Superior temporal gyrus (tissue), 1 donor: ENCODE measurements around the gene PLA1A.

ENCODE experiments used
- DNase-seq: peaks from one replicate; pipeline ENCODE4 v3.0.0-alpha.2; 2016; ENCODE audit errors: extremely low spot score

The PLA1A gene

DNA sequence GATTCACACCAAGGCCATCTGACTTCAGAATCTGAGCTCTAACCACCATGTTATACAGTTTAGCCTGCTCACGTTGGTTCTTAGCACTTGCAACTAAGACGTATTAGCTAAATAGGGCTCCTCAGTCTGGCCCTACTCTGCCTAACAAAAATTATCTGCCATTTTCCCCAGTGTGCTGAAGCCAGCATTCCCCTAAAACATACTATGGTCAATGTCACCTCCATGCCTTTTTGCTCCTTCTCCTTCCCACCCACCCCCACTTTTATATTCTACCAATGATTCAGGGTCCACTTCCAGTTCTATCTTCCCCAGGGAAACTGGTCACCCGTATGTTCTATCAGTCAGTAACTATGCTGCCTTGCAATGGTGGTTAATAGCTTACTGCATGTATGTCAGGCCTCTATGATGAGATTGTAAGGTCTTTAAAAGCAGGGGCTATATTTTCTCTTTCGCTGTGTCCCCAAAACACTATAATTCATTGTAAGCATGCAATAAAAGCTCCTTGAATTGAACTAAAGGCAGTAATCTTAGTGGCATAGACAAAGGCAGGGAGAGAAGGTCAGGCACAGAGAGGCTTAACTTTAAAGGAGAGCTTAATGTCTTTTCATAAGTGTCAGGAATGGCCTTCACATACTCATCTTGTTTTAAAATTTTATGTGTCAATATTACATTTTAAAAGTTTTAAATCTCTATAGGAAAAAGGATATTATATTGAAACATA is 39.4 kb downstream of the PLA1A start:
- DNase-seq, result no peak

DNA sequence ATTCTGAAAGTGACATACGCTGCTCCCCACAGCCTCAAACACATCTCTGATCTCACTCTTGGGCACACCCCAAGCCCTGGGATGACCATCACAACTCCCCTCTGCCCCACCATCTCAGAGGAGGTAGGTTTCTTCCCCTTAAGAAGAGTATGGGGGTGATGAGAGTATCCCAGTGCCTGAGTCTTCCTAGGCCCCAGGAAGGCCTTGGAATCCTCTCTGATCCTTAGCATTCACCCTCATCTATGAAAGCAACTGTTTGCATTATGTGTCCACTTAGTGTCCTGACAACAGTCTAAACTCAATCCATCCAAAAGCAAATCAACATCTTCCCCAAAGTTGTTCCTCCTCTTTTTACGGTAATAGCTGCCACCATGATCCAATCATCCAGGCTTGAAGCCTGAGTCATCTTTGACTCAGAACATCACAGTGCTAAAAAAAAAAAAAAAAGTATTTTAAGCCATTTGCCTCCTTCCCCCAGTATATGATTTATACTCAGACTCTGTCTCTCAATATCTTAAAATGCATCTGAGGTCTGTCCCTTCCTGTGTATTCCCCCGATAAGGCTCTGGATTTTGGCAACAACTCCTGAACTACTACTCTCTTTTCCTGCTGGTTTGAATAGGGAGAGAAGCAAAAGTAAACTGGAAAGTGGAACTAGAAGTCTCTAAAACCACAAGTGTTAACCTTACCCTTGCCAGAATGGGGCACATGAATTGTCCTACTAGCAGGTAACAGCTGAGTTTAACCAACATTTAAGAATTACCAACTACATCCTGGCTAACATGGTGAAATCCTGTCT is 40.2 kb downstream of the PLA1A start:
- no peak for DNase-seq

DNA sequence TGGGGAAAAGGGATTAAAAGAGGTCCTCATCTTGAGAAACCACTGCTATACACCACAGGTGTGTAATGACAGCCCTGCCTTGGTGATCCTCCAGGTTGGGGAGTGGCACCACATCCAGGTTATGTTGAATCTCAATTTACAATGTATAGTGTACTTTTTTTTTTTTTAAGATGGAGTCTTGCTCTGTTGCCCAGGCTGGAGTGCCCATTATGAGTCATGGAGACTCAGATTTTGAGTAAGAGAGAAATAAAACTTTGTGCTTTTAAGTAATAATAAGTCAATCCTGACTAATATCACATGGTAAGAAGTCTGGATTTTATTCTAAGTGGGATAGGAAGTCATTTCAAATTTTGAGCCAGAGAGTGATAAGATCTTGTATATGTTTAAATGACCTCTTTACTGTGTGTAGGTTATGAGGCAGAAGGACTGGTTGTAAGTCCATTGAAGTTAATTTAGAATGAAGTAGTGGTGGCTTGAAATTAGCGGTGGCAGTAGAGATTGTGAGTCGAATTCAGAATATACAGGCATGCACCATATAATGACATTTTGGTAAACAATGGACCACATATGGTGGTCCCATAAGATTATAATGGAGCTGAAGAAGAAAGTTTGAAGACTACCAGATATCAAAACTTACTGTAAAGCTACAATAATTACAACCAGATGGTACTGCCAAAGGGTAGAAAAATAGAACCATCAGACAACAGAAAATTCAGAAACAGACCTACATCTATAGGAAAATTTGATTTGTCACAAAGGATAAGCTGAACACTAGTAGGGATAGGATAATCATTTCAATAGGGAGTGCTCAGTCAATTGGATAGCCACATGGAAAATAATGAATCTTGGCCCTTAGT is 42.0 kb downstream of the PLA1A start:
- DNase-seq, result no peak

DNA sequence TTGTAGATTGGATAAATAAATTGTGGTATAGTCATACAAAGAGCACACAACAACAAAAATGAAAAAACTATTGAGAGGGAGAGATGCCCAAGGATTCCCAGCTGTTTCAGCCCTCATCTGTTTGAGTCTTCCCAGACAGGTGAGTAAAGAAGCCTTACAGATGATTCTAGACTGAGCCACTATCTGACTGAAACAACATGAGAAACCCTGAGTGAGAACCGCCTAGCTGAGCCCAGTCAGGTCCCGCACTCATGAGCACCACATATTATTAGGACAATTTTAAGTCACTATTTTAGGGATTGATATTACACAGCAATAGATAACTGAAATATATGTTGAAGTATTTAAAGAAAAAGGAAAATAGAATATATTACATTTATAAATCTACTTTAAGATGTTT is 43.7 kb downstream of the PLA1A start:
- DNase-seq, result no peak

DNA sequence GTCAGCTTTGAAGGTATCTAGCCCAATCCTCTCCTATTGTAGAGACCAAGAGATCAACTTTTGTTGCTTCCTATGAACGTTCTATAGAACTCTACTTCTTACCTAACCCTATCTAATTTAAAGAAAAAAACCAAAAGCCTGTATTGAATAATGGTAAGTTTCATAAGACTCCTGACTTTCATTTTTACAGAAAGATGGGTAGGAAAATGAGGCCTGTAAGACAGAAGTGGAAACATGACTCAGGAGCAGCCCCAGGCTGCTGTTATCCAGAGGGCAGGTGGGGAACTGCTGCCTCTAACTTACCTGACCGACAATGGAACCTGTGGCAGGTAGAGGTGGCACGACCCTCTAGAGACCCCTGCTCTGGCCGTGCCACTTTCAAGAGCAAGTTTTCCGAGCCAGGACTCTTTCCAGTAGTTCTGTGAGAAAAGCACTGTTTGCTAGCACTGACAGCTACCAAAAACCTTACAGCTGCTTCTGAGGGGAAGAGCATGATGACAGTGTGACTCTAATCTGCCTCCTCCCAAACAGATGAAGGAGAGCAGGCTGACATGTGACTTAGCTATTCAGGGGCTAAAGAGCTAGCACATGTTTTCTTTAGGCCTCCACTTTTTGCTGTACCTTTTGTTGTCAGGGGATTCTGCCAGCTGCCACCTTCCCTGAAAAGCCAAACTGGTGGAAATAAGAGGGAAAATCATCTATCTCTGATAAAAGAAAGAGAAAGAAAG is 45.2 kb downstream of the PLA1A start:
- DNase-seq, result no peak

DNA sequence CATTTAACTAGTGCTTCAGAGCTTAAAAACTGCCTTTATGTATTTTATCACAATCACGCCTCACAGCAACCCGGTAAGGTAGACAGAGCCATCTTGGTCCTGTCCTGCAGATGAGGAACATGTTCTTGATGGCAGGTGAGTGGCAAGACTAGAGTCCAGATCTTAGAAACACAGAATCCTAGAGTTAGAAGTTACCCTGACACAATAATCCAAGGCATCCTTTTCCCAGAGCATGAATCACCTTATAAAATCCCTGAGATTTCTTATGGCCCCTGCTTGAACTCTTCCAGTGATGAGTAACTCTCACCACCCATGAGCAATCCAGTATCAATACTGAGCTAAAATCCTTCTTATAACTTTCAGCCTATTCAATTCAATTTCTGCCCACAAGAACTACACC is 45.8 kb downstream of the PLA1A start:
- no peak for DNase-seq

DNA sequence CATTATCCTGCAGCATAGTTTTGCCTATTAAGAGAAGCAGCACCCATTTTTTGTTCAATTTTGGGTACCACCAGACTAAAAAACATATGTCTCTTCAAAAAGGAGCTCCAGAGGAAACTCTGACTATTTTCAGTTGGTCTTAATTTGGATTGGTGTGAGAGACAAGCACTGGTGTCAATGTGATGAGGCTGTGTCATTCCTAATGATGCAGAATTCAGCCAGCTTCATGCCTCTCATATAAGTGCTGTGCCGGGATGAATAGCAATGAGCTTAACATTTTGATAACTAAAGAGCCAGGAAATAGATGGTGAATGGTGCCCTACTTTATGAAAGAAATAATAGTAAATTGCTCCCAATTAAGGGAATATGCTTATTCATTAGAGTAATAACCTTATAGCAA is 46.8 kb downstream of the PLA1A start:
- no peak for DNase-seq

DNA sequence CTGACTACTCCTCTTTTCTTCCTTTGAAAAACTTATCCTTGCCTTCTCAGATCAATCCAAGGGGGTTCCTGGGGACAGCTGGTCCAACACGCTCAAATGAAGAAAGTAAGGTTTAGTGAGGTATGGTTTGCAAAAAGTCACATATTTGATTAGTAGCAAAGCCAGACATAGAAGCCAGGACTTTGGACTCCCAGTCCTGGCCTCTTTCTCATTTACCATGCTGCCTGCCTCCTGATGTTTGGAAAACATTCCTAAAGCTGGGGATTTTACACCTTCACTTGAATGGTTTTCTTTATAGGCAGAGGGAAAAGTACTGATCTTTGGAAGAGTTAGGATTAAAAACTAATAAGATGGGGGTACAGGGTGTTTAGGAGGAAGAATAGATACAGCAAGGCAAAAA is 48.1 kb downstream of the PLA1A start:
- no peak for DNase-seq

DNA sequence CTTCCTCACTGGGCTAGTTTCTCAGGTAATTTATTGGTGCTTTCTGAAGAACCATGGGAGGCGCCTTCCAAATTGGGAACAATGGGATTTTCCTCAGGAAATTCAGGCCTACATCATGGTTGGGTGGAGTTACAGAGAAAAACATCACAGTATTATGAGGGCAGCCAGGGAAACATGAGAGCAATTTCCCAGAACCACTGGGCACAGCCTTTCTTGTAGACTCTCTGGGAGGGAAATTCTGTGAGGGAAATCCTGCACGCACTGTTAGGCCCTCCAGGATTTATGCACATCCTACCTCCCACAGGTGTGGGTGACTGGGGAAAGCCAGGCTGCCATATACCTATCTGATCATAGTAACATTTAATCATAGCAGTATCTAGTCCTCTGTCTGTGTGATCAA is 49.5 kb downstream of the PLA1A start:
- no peak for DNase-seq

DNA sequence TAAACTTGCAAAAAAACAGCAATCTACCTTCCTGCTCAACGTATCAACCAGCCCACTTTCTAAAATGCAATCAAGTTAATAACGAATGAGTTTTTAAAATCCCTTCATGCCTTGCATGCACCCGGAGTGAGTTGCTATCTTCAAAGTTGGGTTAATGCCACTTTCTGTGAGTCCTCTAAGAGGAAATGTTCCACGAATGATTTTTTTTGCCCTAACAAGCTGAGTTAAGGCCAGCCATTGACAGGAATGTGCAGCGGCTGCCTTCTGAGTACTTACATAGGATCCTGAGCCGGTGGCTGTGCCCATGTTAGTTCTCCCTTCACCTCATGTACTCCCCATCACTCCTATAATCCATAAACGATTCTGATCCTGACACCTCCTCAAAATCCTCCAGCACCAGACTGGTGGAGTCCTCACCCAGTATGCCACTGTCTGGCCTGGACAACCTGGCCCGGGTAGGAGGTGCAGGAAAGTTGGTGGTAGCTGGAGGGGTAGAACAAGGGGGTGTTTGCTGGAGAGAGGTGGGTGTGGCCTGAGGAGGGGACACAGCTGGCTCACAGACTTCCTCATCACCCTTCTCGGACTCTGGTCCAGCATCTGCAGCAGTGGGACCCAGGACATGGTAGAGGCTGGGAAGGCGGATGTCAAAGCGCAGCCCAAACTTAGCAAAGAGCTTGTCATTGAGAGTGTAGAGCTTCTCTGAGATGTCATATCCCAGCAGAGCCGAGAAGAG is 50.3 kb downstream of the PLA1A start:
- no peak for DNase-seq

DNA sequence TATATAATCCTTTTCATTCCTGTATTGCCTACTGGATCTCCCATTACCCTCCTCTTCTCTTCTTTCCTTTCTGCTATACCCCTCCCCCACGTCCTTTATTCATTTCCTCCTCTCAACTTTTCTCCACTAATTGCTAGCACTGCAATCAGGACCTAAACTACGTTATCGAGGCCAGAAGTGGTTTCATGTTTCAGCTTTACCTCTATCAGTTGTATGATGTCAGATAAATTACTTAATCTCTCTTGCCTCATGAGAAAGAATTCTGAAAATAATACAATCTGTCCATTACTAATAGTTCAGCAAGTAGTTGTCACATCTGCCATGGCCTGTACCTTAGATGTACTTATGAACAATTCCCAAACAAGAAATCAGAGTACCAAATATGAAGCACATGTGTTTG is 52.1 kb downstream of the PLA1A start:
- no peak for DNase-seq

DNA sequence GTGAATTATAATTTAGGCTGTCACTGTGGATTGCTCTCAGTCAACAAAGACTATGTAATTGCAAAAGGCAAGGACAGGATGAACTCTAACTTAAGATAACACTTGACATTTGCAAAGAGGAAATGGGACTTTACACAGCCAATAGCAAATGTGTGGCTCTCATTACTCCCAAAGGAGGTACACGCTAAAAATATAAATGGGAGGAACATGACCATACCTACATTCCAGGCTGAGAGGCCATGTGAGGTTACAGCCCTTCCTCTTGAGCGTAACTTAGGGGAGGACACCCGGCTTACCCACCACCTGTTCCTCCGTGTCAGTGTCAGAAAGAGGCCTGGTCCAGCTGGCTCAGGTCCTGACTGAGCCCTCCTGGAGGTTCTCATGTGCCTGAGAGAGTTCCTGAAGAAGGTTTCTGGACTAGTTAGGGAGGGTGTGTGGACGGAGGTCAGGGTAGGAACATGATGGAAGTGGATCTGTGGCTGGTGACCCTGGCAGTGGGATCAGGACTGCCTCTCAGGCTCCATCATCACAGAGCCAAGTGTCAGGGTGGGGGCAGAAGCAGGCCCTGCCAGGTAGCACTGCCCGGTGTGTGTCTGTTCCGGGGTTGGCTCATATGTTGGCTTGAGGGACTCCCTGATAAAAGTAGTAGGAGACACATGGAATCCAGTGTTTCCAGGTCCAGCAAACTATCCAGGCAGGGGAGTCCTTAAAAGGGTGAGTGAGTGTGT is 54.8 kb downstream of the PLA1A start:
- DNase-seq, result no peak

DNA sequence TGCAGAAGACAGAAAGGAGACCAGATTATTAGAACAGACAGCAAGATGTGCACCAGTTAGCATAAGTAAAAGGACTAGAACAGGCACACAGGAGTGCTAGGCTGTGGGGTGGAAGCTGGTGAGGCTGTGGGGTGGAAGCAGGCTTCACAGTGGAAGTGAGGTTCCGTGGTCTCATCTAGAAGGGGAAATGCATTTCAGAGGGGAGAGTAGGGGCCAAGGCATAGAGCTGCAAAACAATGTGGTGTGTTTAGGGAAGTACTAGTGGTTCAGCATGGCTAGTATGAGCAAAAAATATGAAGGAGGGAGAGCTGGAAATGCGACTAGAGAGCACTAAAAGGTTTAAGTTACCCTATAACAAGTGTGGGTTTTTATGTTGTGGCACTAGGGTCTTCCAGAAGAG is 56.2 kb downstream of the PLA1A start:
- no peak for DNase-seq

DNA sequence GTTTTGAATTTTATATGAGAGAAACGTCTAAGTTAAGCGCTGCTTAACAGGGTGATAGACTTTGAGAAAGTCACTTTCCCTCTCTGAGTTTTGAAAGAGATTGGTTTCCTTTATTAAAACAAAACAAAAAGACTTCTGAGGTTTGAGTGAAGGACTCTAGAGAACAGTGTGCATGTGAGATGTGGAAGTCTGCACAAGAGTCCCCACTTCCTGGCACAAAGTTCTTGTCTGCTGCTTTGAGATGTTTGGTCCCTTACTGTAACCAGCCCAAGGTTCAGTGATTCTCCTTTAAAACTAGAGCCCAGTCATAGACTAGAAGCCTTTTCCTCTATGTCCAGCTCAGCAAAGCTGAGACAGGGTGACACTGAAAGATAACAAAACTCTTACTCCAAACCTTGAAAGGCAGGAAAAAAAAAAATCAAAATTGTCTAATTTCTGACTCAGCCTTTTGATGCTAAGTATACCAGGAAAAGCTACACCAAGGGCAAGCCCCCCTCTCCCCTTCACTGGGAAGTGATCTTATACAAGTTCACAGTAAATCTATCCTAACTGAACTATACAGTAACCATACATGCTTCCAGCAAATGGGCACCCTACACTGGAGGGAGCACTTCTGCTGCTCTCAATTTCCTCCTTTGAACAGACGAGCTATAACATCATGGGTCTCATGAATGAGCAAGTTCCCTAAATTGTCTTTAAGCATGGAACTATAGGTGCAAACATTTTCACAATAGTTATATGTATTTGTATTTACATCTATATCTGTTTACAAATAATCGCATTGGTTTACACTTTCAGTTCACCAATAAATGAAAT is 60.4 kb downstream of the PLA1A start:
- no peak for DNase-seq

DNA sequence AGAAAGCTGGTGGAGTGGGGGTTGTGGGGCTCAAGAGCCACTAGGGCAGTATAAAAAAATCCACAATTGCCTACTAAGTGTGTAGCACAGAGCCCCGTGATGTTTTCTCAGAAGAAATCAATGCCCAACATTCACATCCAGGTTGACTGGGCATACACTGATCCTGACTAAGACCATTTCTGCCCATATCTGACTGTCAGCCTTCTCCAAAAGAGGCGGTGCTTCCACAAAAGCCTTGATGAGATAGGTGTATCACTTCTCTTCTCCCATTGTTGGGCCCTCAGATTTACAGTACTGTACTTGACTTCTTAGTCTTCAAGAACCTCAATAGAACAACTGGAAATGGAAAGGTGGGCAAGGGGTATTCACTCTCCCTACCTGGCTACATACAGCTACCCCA is 61.3 kb downstream of the PLA1A start:
- no peak for DNase-seq

DNA sequence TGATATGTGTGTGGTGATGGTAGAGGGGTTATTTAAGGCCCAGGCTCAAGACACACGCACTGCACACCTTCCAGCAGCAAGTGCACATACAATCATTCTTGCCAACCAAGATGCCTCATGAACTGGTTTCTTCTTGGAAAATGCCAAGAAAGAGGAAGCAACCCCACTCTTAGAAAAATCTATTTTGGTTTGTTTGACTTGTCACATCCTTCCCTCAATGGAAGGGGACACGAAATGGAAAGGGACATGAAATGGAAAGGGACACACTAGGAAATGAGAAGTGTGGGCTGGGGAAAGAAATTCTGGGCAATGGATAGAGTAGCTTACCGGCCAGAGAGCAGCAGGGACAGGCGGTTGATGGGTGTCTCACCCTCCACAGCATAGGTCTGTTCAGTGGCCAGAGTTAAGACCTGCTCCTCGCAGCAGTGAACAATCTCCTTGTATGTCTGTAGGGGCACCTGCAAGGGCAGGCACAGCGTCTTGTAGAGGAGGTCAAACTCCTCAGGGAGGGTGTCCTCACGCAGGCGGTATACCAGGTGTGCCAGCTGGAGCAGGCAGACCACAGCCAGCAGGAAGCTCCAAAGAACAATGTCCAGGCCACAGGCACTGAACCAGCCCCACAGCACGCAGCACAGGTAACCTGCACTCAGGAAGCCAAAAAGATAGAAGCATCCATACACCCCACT is 62.1 kb downstream of the PLA1A start:
- no peak for DNase-seq

DNA sequence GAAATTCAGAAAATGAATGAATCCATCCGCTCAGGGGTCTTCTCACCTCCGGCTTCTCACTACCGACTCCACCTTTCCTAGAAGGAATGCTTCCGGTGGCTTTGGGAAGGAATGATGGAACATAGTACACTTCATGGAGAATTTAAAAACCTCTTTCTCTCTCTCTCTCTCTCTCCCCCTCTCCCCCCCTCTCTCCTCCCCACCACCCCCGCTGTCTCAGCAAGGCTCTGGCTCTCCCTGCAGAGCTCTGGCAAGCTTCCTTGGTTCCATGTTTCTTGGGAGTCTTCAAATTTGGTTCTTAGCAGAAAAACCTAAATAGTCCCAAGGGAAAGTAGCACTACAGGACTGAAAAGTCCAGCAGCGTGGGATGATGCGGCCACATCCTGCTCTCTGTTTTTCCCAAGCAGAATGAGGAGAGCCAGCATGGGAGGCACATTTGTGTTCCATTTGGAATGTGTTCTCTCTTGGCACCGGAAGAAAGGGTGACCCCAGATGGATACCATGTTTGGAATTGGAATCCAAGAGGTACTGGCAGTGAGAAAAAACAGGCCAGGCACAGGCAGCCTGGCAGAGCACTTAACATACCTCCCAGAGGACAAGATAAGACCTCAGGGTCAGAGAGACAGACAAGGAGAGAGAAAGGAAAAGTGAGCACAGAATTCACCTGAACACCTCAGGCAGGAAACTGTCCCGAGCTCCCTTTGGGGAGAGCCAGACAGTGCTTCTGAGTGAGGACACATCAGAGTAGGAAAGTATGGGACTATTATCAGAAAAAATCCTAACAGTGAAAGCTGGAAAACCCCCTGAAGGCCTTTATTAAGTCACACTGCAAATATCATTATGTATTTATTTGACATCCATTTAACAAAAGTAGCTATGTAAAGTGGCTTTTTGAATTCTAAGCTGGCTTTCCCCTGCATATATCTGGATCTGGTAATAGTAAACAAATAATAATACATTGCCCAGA is 63.1 kb downstream of the PLA1A start, which contains the start of gene POPDC2:
TSS of gene POPDC2 (minus strand) at position 116 of the 967 bp plus-strand sequence. CDS start 166 bp downstream, outside the sequence.
- DNase-seq, result no peak
